ENCODE measurements around the gene AGBL5. TPM values are rescaled to one million over a fixed set of nuclear protein-coding genes. Genes with fewer than 3 reads are reported as not detected.

Gene AGBL5
- total RNA-seq, 1 donor from 2014 or later: 14.0 TPM

GRCh38 chr2:27039426-27039825, 12.0 kb upstream of the AGBL5 start:
- no peak overlapping the region for H3K4me3 ChIP-seq
- TF ChIP-seq, protein P1, sequence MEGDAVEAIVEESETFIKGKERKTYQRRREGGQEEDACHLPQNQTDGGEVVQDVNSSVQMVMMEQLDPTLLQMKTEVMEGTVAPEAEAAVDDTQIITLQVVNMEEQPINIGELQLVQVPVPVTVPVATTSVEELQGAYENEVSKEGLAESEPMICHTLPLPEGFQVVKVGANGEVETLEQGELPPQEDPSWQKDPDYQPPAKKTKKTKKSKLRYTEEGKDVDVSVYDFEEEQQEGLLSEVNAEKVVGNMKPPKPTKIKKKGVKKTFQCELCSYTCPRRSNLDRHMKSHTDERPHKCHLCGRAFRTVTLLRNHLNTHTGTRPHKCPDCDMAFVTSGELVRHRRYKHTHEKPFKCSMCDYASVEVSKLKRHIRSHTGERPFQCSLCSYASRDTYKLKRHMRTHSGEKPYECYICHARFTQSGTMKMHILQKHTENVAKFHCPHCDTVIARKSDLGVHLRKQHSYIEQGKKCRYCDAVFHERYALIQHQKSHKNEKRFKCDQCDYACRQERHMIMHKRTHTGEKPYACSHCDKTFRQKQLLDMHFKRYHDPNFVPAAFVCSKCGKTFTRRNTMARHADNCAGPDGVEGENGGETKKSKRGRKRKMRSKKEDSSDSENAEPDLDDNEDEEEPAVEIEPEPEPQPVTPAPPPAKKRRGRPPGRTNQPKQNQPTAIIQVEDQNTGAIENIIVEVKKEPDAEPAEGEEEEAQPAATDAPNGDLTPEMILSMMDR (IDR thresholded peaks at IDR 0.05): no peak
- intact Hi-C loops (cut with DNase I): no loop called here
- no peaks in the 10 kb centered on the region for H3K27me3 ChIP-seq
- DNase-seq (no peak), ATAC-seq (no peak)
- no peaks in the 10 kb centered on the region for H3K9me3 ChIP-seq
- H3K36me3 ChIP-seq: peaks cover 65% of the 10 kb centered on the region
- H3K4me1 ChIP-seq: peaks cover 5% of the 10 kb centered on the region
- no peak overlapping the region for H3K27ac ChIP-seq

GRCh38 chr2:27039871-27040270, 11.6 kb upstream of the AGBL5 start:
- Histone ChIP-seq H3K4me3 (no peak overlapping the region), H3K9me3 (no peaks in the 10 kb centered on the region), H3K27me3 (no peaks in the 10 kb centered on the region), H3K36me3 (peaks cover 65% of the 10 kb centered on the region), H3K4me1 (peaks cover under 1% of the 10 kb centered on the region), H3K27ac (no peak overlapping the region)
- intact Hi-C loops (cut with DNase I): no loop called here
- no peak for ATAC-seq
- TF ChIP-seq, protein P1 (IDR thresholded peaks at IDR 0.05): no peak
- no peak for DNase-seq

GRCh38 chr2:27040282-27040681, 11.2 kb upstream of the AGBL5 start:
- intact Hi-C loops (cut with DNase I): no loop called here
- no peaks in the 10 kb centered on the region for H3K4me1 ChIP-seq
- no peak for DNase-seq
- ATAC-seq: no peak
- no peak overlapping the region for H3K27ac ChIP-seq
- H3K27me3 ChIP-seq: no peaks in the 10 kb centered on the region
- H3K9me3 ChIP-seq: no peaks in the 10 kb centered on the region
- peaks cover 63% of the 10 kb centered on the region for H3K36me3 ChIP-seq
- TF ChIP-seq, protein P1 (IDR thresholded peaks at IDR 0.05): no peak
- no peak overlapping the region for H3K4me3 ChIP-seq

DNA sequence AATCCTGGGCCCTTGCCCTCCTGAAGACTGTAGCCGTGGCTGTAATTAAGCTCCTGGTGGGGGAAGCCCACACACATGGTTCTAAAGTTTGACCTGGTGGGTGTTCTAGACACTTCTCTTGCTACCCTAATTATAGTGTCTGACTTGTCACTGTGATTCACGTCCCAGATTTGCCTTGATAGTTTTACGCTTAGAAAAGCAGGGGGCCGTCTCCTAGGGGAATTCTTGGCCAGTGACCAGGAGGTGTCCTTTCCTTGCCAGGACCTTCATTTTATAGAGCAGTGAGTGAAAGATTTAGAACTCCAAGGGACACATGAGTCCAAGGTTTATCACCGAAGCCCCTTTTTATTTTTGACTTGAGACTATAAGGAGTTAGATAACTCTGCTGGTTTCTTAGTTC, 9.7 kb upstream of the AGBL5 start:
- no peak for DNase-seq
- intact Hi-C loops (cut with DNase I): no loop called here
- Histone ChIP-seq H3K4me1 (no peaks in the 10 kb centered on the region), H3K36me3 (peaks cover 48% of the 10 kb centered on the region), H3K27ac (no peak overlapping the region), H3K27me3 (no peaks in the 10 kb centered on the region), H3K9me3 (no peaks in the 10 kb centered on the region), H3K4me3 (no peak overlapping the region)
- no peak for ATAC-seq
- TF ChIP-seq, protein P1 (IDR thresholded peaks at IDR 0.05): no peak

DNA sequence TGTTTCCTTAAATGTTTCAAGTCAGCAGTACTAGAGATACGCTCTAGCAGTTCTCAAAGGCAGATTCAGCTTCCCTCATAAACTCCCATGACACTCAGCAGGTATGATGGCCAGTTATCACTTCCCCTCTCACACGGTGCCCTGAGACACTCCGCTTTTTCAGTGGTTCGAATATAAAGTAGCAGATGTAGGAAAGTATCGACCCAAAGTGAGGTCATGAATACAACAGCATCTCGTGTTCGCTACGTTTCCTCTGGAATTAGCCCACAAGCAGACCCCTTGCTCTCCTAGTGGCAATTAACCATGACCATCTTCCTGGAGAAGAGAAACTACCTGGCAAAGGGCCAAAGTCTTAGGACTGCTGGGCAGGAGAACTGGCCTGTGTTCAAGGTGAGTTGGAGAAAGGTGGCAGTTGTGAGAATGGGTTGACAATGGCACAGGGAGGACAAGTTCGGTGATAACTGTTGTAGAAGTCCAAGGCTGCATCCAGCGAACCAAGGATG, 9.3 kb upstream of the AGBL5 start:
- Histone ChIP-seq H3K27me3 (no peaks in the 10 kb centered on the region), H3K36me3 (peaks cover 44% of the 10 kb centered on the region), H3K4me3 (no peak overlapping the region), H3K9me3 (no peaks in the 10 kb centered on the region), H3K4me1 (no peaks in the 10 kb centered on the region), H3K27ac (no peak overlapping the region)
- DNase-seq (no peak), ATAC-seq (no peak)
- TF ChIP-seq, protein P1 (IDR thresholded peaks at IDR 0.05): no peak
- intact Hi-C loops (cut with DNase I): no loop called here

All from upper lobe of right lung (tissue), 1 donor.